BLaER1 (cell line): ENCODE measurements around the gene ZDHHC19.
"Not testable (repeated sequence)": the region's sequence is repeated elsewhere in the genome, so short reads cannot be mapped to it uniquely, and the experiment has no call there.

Experiments
- H3K27ac ChIP-seq: shearing (Covaris generic); formaldehyde crosslinking; 2 replicates; pipeline ENCODE4 v1.8.1; 2022
- H3K27me3 ChIP-seq: shearing (Covaris generic); formaldehyde crosslinking; 2 replicates; pipeline ENCODE4 v1.8.1; 2022
- H3K36me3 ChIP-seq: shearing (Covaris generic); formaldehyde crosslinking; 2 replicates; pipeline ENCODE4 v1.8.1; 2022
- H3K4me1 ChIP-seq: shearing (Covaris generic); formaldehyde crosslinking; 2 replicates; pipeline ENCODE4 v1.8.1; 2022
- H3K4me2 ChIP-seq: shearing (Covaris generic); formaldehyde crosslinking; 2 replicates; pipeline ENCODE4 v1.8.1; 2022
- H3K4me3 ChIP-seq: shearing (Covaris generic); formaldehyde crosslinking; 2 replicates; pipeline ENCODE4 v1.8.1; 2022
- H3K9ac ChIP-seq: shearing (Covaris generic); formaldehyde crosslinking; 2 replicates; pipeline ENCODE4 v1.8.1; 2022
- H3K9me3 ChIP-seq: shearing (Covaris generic); formaldehyde crosslinking; 2 replicates; pipeline ENCODE4 v1.8.1; 2022
- H4K20me1 ChIP-seq: shearing (Covaris generic); formaldehyde crosslinking; 2 replicates; pipeline ENCODE4 v1.8.1; 2022
- Cebpa-rat ChIP-seq: shearing (Covaris generic); IDR thresholded peaks from 2 replicates; pipeline ENCODE4 v1.8.1; 2022

ZDHHC19 gene

GRCh38 chr3:196166741-196167140 is 44.5 kb downstream of the ZDHHC19 start:
- TF ChIP-seq Cebpa-rat: no peak
- no peak overlapping the region for H3K9ac ChIP-seq
- H3K36me3 ChIP-seq: no peaks in the 10 kb centered on the region
- H3K4me1 ChIP-seq: peaks cover 7% of the 10 kb centered on the region
- no peaks in the 10 kb centered on the region for H3K27me3 ChIP-seq
- H4K20me1 ChIP-seq: no peaks in the 10 kb centered on the region
- no peak overlapping the region for H3K4me2 ChIP-seq
- H3K9me3 ChIP-seq: no peaks in the 10 kb centered on the region
- no peak overlapping the region for H3K27ac ChIP-seq
- no peak overlapping the region for H3K4me3 ChIP-seq

DNA sequence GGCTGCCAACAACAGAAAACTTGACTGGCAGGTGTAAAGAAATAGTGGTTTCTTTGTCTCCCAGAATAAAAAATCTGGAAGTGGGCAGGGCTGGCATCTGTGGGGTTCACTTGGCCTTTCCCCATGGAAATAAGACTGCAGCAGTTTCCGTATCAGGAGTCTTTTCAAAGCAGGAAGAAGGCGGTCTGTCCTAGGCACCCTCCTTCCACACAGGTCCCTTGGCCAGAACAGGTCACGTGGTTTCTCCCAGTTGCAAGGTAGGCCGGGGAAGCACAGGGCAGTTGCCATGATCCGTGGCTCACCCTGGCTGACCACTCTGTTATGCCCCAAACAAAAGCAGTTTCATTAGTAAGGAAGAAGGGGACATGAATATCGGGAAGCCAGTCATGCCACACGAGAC is 45.4 kb downstream of the ZDHHC19 start:
- H3K27ac ChIP-seq: no peak overlapping the region
- H3K4me2 ChIP-seq: no peak overlapping the region
- no peaks in the 10 kb centered on the region for H3K36me3 ChIP-seq
- H3K4me3 ChIP-seq: no peak overlapping the region
- H3K27me3 ChIP-seq: no peaks in the 10 kb centered on the region
- H3K9me3 ChIP-seq: no peaks in the 10 kb centered on the region
- no peaks in the 10 kb centered on the region for H4K20me1 ChIP-seq
- no peak overlapping the region for H3K9ac ChIP-seq
- peaks cover 9% of the 10 kb centered on the region for H3K4me1 ChIP-seq
- no peak for TF ChIP-seq Cebpa-rat

GRCh38 chr3:196165006-196165575 is 46.1 kb downstream of the ZDHHC19 start:
- not testable (repeated sequence) for H3K4me3 ChIP-seq, H3K4me2 ChIP-seq, H3K27me3 ChIP-seq, H3K36me3 ChIP-seq, H3K27ac ChIP-seq, H3K9ac ChIP-seq, H3K9me3 ChIP-seq, H4K20me1 ChIP-seq
- peaks cover 16% of the 10 kb centered on the region for H3K4me1 ChIP-seq

- no peak for TF ChIP-seq Cebpa-rat
- Histone ChIP-seq H3K36me3 (no peaks in the 10 kb centered on the region), H4K20me1 (no peaks in the 10 kb centered on the region), H3K4me1 (peaks cover 22% of the 10 kb centered on the region), H3K4me3 (no peak overlapping the region), H3K9me3 (no peaks in the 10 kb centered on the region), H3K4me2 (no peak overlapping the region), H3K9ac (no peak overlapping the region), H3K27me3 (no peaks in the 10 kb centered on the region), H3K27ac (no peak overlapping the region)
Measured at GRCh38 chr3:196164576-196164975, 46.6 kb downstream of the ZDHHC19 start.

- H3K4me2 ChIP-seq: no peak overlapping the region
- H3K4me3 ChIP-seq: no peak overlapping the region
- H3K36me3 ChIP-seq: no peaks in the 10 kb centered on the region
- H4K20me1 ChIP-seq: no peaks in the 10 kb centered on the region
- H3K27ac ChIP-seq: no peak overlapping the region
- no peak overlapping the region for H3K9ac ChIP-seq
- peaks cover 20% of the 10 kb centered on the region for H3K4me1 ChIP-seq
- no peaks in the 10 kb centered on the region for H3K9me3 ChIP-seq
- no peak for TF ChIP-seq Cebpa-rat
- H3K27me3 ChIP-seq: no peaks in the 10 kb centered on the region
Measured at GRCh38 chr3:196163666-196164493, 47.3 kb downstream of the ZDHHC19 start.

GRCh38 chr3:196163212-196163611 is 48.0 kb downstream of the ZDHHC19 start:
- Histone ChIP-seq H3K4me2 (no peak overlapping the region), H3K9ac (no peak overlapping the region), H3K4me1 (peaks cover 16% of the 10 kb centered on the region), H3K27ac (no peak overlapping the region), H3K9me3 (no peaks in the 10 kb centered on the region), H4K20me1 (no peaks in the 10 kb centered on the region), H3K36me3 (no peaks in the 10 kb centered on the region), H3K27me3 (no peaks in the 10 kb centered on the region), H3K4me3 (no peak overlapping the region)
- TF ChIP-seq Cebpa-rat: no peak

GRCh38 chr3:196162679-196163078 is 48.5 kb downstream of the ZDHHC19 start:
- Histone ChIP-seq H4K20me1 (no peaks in the 10 kb centered on the region), H3K36me3 (no peaks in the 10 kb centered on the region), H3K4me1 (peaks cover 16% of the 10 kb centered on the region), H3K27me3 (no peaks in the 10 kb centered on the region), H3K9me3 (no peaks in the 10 kb centered on the region), H3K4me3 (no peak overlapping the region), H3K4me2 (no peak overlapping the region), H3K9ac (no peak overlapping the region), H3K27ac (no peak overlapping the region)
- TF ChIP-seq Cebpa-rat: no peak

DNA sequence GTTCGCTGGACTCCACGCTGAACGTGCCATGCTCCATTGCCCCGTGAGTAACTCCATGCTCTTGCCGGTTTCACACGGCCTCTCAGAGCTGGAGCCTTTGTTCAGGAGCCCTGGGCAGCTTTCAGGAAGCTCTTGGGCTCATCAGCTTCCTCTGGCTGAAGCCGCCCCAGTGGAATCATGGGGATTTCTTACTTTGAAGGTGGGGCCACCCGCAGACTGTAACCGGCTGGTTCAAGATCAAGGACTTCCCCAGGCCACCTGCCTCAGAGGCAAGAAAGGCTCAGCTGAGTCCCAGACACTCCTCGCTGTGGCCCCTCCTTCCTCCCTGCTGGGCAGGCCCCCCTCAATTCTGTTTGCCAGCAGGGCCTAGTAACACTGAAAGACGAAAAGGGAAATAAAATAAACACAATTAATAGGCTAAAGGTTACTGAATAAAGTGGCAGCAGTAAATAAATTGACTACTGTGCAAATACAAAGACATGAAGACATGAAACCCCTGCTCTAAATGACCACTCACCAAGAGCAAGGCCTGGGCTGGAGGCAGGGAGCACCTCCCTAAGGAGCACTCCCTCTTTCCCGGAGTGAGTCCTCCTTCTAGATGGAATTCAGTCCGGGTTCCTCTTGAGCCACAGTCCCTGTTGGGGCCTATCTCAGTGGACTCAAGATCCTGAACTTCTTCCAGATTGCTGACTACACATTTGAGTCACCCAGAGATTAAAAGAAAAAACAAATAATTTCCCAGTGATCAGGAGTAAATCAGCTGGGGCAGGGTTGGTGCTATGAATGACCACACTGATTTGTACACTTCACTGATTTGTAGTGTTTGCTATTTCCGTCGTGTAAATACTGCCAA is 51.0 kb downstream of the ZDHHC19 start:
- H3K9me3 ChIP-seq: no peaks in the 10 kb centered on the region
- H3K36me3 ChIP-seq: no peaks in the 10 kb centered on the region
- H3K27me3 ChIP-seq: no peaks in the 10 kb centered on the region
- peak overlapping the region; percentile 64 for H3K27ac ChIP-seq
- peak overlapping the region; percentile 77 for H3K4me2 ChIP-seq
- peaks cover 16% of the 10 kb centered on the region for H3K4me1 ChIP-seq
- H3K9ac ChIP-seq: peak overlapping the region; percentile 26; the same call in 1 of the 2 replicates
- TF ChIP-seq Cebpa-rat: no peak
- no peaks in the 10 kb centered on the region for H4K20me1 ChIP-seq
- H3K4me3 ChIP-seq: no peak overlapping the region

GRCh38 chr3:196159526-196159925 is 51.7 kb downstream of the ZDHHC19 start:
- no peak for TF ChIP-seq Cebpa-rat
- no peaks in the 10 kb centered on the region for H4K20me1 ChIP-seq
- peak overlapping the region; percentile 77 for H3K4me2 ChIP-seq
- peak overlapping the region; percentile 64 for H3K27ac ChIP-seq
- H3K36me3 ChIP-seq: no peaks in the 10 kb centered on the region
- H3K4me3 ChIP-seq: no peak overlapping the region
- H3K4me1 ChIP-seq: peaks cover 16% of the 10 kb centered on the region
- H3K27me3 ChIP-seq: no peaks in the 10 kb centered on the region
- H3K9ac ChIP-seq: peak overlapping the region; percentile 26; the same call in 1 of the 2 replicates
- no peaks in the 10 kb centered on the region for H3K9me3 ChIP-seq

DNA sequence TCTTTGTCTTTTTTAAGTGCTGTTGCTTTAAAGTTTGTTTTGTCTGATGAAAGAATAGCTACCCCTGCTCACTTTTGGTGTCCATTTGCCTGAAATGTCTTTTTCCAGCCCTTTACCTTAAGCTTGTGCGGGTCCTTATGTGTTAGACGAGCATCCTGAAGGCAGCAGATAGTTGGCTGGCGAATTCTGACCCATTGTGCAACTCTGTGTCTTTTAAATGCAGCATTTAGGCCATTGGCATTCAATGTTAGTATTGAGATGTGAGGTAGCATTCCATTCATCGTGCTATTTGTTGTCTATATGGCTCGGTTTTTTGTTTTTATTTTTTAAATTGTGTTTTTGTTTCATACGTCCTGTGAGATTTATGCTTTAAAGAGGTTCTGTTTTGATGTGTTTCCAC is 55.0 kb downstream of the ZDHHC19 start:
- Histone ChIP-seq H3K27me3 (no peaks in the 10 kb centered on the region), H3K36me3 (no peaks in the 10 kb centered on the region), H3K9me3 (peaks cover 8% of the 10 kb centered on the region; the same call in 1 of the 2 replicates), H3K27ac (no peak overlapping the region), H3K9ac (no peak overlapping the region), H4K20me1 (no peaks in the 10 kb centered on the region), H3K4me1 (peaks cover 16% of the 10 kb centered on the region), H3K4me3 (no peak overlapping the region), H3K4me2 (no peak overlapping the region)
- no peak for TF ChIP-seq Cebpa-rat
